GM12875 (cell line): ENCODE measurements around the gene DPH6.

Experiments used
- H3K4me3 ChIP-seq: one replicate; pipeline ENCODE4 v1.5.1; 2011; ENCODE audit warnings: low read depth, low read length, control low read depth
- CTCF ChIP-seq: IDR thresholded peaks from 2 replicates; pipeline ENCODE4 v1.5.1; 2011; ENCODE audit warnings: low read depth, mild to moderate bottlenecking, control low read depth, inconsistent platforms, low read length, moderate library complexity, borderline replicate concordance; ENCODE audit not compliant: insufficient read depth

DPH6 gene

GRCh38 chr15:35505809-35506208, 40.2 kb downstream of the DPH6 start:
- no peak overlapping the region for H3K4me3 ChIP-seq

DNA sequence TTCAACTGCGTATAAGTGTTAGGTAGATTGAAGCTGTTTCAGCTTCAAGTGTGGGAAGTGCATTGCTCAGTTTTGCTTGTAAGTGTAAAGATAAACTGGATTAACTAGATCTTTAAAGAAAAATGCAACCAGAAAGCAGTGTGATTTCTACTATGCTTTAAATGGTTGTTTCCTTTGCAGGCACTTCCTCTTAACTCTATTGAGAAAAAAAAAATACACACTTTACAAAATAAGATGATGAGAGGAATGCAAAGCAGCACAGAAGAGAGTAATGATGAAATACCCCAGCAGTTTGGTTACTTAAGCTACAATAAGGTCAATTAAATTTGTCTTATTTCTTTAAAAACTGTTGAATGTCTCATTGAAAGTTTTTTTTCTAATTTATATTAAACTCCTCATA, 40.8 kb downstream of the DPH6 start:
- TF ChIP-seq CTCF: no peak
- H3K4me3 ChIP-seq: no peak overlapping the region

More at GRCh38 chr15:35505809-35506208, 40.2 kb downstream of the DPH6 start:
- no peak for TF ChIP-seq CTCF

DNA sequence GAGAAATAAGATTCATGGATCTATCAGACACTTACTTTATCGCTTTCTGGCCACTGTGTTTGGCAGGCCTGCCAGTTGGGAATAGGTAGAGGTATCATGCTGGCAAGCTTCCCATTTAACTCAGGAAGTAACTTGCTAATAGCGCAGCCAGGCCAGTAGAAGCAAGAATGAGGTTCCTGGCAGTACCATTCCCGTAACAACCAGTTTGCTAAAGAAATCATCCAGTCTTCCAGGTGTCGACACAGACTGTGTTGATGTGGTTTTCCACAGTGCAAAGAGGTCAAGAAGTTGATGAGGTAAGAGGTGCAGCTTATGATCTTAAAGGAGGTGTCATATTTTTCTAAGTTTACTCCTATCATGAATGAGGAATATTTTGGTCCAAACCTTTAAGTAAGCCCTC, 46.2 kb downstream of the DPH6 start:
- H3K4me3 ChIP-seq: no peak overlapping the region
- no peak for TF ChIP-seq CTCF

DNA sequence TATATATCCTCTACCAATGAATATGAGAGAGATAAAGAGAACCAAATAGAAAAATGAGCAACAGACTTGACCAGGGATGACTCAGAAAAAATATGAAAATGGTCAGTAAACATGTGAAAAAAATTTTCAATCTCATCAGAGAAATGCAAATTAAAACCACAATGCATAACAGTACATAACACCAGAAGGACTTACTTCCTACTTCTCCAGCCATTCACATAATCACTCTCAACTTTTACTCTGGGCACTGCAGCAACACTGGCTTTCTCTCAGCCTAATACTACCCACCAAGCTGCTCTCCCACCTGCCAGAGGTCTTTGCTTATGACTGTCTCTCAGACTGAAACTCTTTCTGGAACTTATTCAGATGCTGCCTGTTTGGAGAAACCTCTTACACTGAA, 49.4 kb downstream of the DPH6 start:
- no peak for TF ChIP-seq CTCF
- no peak overlapping the region for H3K4me3 ChIP-seq

DNA sequence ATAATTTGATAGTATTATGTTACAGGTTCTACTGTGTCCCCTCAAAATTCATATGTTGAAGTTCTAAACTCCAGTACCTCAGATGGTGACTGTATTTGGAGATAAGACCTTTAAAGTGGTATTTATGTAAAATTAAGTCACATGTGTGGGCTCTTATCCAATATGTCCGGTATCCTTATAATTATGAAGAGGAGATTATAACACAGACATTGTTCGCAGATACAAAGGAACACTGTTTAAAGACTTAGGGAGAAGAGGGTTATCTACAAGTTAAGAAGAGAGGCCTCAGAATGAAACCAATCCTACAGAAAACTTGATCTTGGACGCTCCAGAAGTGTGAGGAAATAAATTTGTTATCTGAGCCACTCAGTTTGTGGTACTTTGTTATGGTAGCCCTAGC, 50.9 kb downstream of the DPH6 start:
- no peak overlapping the region for H3K4me3 ChIP-seq
- TF ChIP-seq CTCF: no peak

- no peak for TF ChIP-seq CTCF
- H3K4me3 ChIP-seq: no peak overlapping the region
Measured at GRCh38 chr15:35491999-35492398, 54.0 kb downstream of the DPH6 start.

DNA sequence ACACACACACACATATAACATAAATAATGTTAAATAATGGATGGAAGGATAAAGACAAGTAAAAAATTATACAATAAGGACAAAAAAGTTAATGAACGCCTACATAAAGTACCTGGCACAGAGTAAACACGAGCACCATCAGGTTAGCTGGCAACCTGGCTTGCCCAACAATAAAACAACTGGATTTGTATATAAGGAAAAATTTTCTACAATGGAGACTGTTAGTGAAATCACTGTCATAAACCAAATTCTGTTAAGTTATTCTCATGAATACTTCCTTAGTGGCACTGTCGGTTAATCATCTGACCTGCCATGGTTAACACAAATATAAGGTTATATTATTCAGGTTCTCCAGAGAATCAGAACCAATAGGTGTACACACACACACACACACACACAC, 54.8 kb downstream of the DPH6 start:
- no peak for TF ChIP-seq CTCF

More for the DNA sequence above, 54.8 kb downstream of the DPH6 start:
- no peak overlapping the region for H3K4me3 ChIP-seq
